GM12872 (cell line): Measurements from ENCODE around the gene CH25H.

Source experiments
- TF ChIP-seq, protein P1 (sequence below): IDR thresholded peaks from 3 replicates; pipeline ENCODE4 v1.5.1; 2011; ENCODE audit warnings: low read depth, mild to moderate bottlenecking, low read length, moderate library complexity; ENCODE audit not compliant: insufficient read depth

The CH25H gene

DNA sequence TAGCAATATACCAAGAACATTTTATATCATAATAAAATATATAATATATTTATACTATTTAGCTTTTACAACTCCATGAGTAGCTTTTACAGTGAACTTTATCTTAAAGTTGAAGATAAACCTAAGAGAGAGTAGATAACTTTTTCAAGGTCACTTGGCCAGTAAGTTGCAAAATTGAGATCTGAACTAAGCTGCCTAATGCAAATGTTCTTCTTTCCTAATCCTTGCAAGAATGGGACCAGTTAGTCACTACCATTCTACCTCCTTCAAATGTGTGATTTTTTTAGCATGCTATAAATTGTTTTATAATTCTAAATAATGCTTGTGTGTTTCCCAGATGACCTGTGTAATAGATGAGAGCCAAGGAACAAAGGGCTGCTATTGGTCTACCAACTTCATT, 47.8 kb downstream of the CH25H start:
- TF ChIP-seq, protein P1, sequence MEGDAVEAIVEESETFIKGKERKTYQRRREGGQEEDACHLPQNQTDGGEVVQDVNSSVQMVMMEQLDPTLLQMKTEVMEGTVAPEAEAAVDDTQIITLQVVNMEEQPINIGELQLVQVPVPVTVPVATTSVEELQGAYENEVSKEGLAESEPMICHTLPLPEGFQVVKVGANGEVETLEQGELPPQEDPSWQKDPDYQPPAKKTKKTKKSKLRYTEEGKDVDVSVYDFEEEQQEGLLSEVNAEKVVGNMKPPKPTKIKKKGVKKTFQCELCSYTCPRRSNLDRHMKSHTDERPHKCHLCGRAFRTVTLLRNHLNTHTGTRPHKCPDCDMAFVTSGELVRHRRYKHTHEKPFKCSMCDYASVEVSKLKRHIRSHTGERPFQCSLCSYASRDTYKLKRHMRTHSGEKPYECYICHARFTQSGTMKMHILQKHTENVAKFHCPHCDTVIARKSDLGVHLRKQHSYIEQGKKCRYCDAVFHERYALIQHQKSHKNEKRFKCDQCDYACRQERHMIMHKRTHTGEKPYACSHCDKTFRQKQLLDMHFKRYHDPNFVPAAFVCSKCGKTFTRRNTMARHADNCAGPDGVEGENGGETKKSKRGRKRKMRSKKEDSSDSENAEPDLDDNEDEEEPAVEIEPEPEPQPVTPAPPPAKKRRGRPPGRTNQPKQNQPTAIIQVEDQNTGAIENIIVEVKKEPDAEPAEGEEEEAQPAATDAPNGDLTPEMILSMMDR: no peak

DNA sequence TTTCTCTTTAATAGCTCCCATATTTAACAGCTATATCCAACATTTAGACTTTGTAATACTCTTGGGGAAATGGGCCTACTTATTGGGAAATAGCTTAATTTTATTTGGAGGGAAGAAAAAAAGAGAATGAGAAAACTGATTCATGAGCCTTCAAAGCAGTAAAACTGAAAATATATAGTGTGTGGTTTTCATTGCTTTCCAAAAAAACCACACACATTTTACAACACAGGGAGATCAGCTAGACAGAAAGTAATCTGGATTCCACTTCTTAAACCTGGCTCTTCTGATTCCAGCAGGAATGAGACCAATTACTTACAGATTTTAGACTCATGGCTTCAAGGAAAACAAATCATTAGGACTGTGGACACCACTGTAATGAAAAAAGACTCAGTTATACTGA, 48.7 kb downstream of the CH25H start:
- TF ChIP-seq, protein P1: no peak

DNA sequence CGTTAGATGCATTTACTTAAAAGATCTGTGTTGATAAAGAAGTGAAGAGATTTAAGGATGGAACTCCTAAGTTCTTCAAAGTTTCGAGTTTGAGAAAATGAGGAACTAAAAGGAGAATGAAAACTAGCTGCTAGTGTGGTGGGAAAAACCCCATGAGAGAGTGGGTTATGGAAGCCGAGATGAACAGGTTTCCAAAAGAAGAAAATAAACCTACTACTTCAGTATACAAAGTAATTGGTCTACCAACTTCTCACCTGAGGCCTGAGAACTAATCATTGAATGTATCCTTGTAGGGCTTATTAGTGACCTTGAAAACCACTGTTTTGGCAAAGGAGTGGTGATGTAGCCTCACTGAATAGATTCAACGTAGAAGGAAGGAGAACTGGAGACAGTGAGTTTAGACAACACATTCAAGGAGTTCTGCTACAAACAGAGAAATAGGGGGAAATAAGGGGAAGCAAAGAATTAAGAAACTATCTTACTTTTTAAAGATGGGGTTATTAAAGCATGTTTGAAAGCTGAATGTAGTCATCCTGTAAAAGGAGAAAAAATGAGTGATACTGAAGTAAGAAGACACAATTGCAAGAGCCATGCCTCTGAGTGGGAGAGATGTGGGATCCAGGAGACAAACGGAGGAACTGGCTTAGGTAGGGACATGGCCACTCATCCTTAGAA, 50.8 kb downstream of the CH25H start:
- TF ChIP-seq, protein P1: no peak
